Choroid plexus epithelial cell (primary cell): ENCODE measurements around the gene ENKUR.

Source experiments
- DNase-seq: peaks from one replicate; pipeline ENCODE4 v3.0.0-alpha.2; 2010; ENCODE audit warnings: low read depth
- H3K4me3 ChIP-seq: 2 replicates; pipeline ENCODE4 v1.5.1; 2011; ENCODE audit warnings: low read depth, mild to moderate bottlenecking, control low read depth, low read length, moderate library complexity
- TF ChIP-seq, protein P1 (sequence below): conservative IDR thresholded peaks from 2 replicates; pipeline ENCODE4 v1.5.1; 2011; ENCODE audit warnings: low read depth, mild to moderate bottlenecking, control low read depth, inconsistent platforms, low read length, moderate library complexity

Gene ENKUR

DNA sequence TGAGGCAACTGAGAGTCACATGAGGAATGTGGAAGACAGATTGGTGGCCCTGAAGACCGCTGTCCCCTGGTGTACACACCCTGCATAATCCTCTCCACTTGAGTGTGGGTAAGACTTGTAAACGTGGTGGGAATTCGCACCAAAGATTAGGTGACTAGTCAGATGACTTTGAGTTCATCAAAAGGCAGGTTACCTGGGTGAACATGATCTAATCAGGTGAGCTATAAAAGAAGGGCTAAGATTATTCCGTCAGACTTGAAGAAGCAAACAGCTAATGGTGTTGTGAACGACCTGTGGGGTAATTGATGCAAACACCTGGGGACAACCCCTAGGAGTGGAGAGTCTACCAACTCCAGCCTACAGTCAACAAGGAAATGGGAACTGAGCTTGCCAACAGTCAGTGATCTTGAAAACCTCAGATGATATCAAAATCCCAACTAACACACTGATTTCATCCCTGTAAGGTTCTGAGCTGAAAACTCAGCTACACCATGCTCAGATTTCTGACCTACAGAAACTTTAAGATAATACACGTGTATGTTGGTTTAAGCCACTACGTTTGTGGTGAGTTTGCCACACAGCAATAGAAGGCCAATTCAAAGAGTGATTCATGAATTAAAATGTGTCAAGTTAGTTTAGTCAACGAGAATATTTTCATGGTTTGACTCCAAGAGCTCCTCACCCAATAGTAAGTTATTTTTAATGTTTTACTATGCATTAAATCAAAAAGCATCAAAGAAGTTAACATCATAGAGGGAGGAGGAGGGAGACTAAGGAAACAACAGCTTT lies 80.3 kb downstream of the ENKUR start:
- DNase-seq, result no peak
- TF ChIP-seq, protein P1, sequence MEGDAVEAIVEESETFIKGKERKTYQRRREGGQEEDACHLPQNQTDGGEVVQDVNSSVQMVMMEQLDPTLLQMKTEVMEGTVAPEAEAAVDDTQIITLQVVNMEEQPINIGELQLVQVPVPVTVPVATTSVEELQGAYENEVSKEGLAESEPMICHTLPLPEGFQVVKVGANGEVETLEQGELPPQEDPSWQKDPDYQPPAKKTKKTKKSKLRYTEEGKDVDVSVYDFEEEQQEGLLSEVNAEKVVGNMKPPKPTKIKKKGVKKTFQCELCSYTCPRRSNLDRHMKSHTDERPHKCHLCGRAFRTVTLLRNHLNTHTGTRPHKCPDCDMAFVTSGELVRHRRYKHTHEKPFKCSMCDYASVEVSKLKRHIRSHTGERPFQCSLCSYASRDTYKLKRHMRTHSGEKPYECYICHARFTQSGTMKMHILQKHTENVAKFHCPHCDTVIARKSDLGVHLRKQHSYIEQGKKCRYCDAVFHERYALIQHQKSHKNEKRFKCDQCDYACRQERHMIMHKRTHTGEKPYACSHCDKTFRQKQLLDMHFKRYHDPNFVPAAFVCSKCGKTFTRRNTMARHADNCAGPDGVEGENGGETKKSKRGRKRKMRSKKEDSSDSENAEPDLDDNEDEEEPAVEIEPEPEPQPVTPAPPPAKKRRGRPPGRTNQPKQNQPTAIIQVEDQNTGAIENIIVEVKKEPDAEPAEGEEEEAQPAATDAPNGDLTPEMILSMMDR, result peak; percentile 6
- no peak overlapping the region for H3K4me3 ChIP-seq
